Amniotic stem cell (primary cell): ENCODE data around the gene LDLRAD3.
A peak's percentile ranks its signal among the peaks of the same experiment; 100 is the strongest.
"Not testable (repeated sequence)": the region's sequence is repeated elsewhere in the genome, so short reads cannot be mapped to it uniquely, and the experiment has no call there.

Experiments used
- DNase-seq: peaks from one replicate; lab custom pipeline; 2025; lab: John Stamatoyannopoulos, UW

Gene LDLRAD3

GRCh38 chr11:36019722-36020121 lies 75.9 kb downstream of the LDLRAD3 start:
- DNase-seq: no peak

- DNase-seq: no peak
These were observed 79.0 kb downstream of the LDLRAD3 start for GRCh38 chr11:36022882-36023281.

GRCh38 chr11:36023922-36024321 lies 80.1 kb downstream of the LDLRAD3 start:
- no peak for DNase-seq

- no peak for DNase-seq
These were observed 80.9 kb downstream of the LDLRAD3 start for GRCh38 chr11:36024716-36025115.

GRCh38 chr11:36026315-36026968 lies 82.6 kb downstream of the LDLRAD3 start:
- DNase-seq: no peak

GRCh38 chr11:36027731-36028130 lies 83.9 kb downstream of the LDLRAD3 start:
- DNase-seq: no peak

- DNase-seq: no peak
These were observed 85.8 kb downstream of the LDLRAD3 start for GRCh38 chr11:36029616-36030015.

GRCh38 chr11:36030731-36031281 lies 86.9 kb downstream of the LDLRAD3 start:
- DNase-seq: no peak

GRCh38 chr11:36033082-36033751 lies 89.4 kb downstream of the LDLRAD3 start:
- no peak for DNase-seq

GRCh38 chr11:36033936-36034335 lies 90.1 kb downstream of the LDLRAD3 start:
- no peak for DNase-seq

- DNase-seq: peak; percentile 59
These were observed 90.9 kb downstream of the LDLRAD3 start for GRCh38 chr11:36034551-36035331.

GRCh38 chr11:36035454-36035853 lies 91.6 kb downstream of the LDLRAD3 start:
- DNase-seq: no peak

- DNase-seq: no peak
These were observed 92.1 kb downstream of the LDLRAD3 start for GRCh38 chr11:36035999-36036398.

GRCh38 chr11:36037031-36037430 lies 93.2 kb downstream of the LDLRAD3 start:
- DNase-seq: no peak

- no peak for DNase-seq
These were observed 94.7 kb downstream of the LDLRAD3 start for GRCh38 chr11:36038541-36038940.

- no peak for DNase-seq
These were observed 95.6 kb downstream of the LDLRAD3 start for GRCh38 chr11:36039471-36039870.

- DNase-seq: no peak
These were observed 98.2 kb downstream of the LDLRAD3 start for GRCh38 chr11:36041988-36042611.

GRCh38 chr11:36044636-36045035 lies 100.8 kb downstream of the LDLRAD3 start:
- no peak for DNase-seq

- not testable (repeated sequence) for DNase-seq
These were observed 102.1 kb downstream of the LDLRAD3 start for GRCh38 chr11:36045945-36046344.

GRCh38 chr11:36046932-36047331 lies 103.1 kb downstream of the LDLRAD3 start:
- no peak for DNase-seq

GRCh38 chr11:36047344-36047743 lies 103.5 kb downstream of the LDLRAD3 start:
- DNase-seq: no peak
